HG02571 (cell line): ENCODE measurements around the gene ATXN3L.

ENCODE experiments used
- ATAC-seq: cut with Tn5 transposase; IDR thresholded peaks from one replicate; pipeline ENCODE4 v1.9.1; 2021; ENCODE audit warnings: mild to moderate bottlenecking, moderate library complexity; ENCODE audit not compliant: unreplicated experiment

The ATXN3L gene

GRCh38 chrX:13270360-13270759, 49.5 kb downstream of the ATXN3L start:
- ATAC-seq: no peak

- ATAC-seq: no peak
These were observed 51.0 kb downstream of the ATXN3L start for GRCh38 chrX:13268874-13269273.
